Gastroesophageal sphincter (tissue), 3 donors: ENCODE results near the gene NFKB1.

Experiments used
- EP300 ChIP-seq: sonication (generic); formaldehyde crosslinking; IDR thresholded peaks from one replicate; pipeline ENCODE4 v1.6.1; 2017; ENCODE audit warnings: antibody characterized with exemption, mild to moderate bottlenecking
- POLR2A ChIP-seq, 2 donors: fragments of 450-650 bp; IDR thresholded peaks; one replicate each; pipeline ENCODE4 v1.6.1; 2017; ENCODE audit warnings: antibody characterized with exemption in 2 of 2, mild to moderate bottlenecking in 2 of 2, moderate library complexity in 1 of 2
- POLR2AphosphoS5 ChIP-seq: sonication (generic); formaldehyde crosslinking; IDR thresholded peaks from one replicate; pipeline ENCODE4 v1.6.1; 2017; ENCODE audit warnings: antibody characterized with exemption
- TF ChIP-seq, protein P1 (sequence below), 4 experiments: fragments of 200-600 bp in 2 of 4; fragments of 450-650 bp in 2 of 4; sonication (generic) in 1 of 4; IDR thresholded peaks; one replicate each; pipeline ENCODE4 v1.5.1; 2017 to 2019; ENCODE audit warnings: antibody characterized with exemption in 4 of 4, mild to moderate bottlenecking in 2 of 4, moderate library complexity in 2 of 4

- TF ChIP-seq POLR2A (IDR thresholded peaks at IDR 0.05): no peak
- TF ChIP-seq, protein P1, sequence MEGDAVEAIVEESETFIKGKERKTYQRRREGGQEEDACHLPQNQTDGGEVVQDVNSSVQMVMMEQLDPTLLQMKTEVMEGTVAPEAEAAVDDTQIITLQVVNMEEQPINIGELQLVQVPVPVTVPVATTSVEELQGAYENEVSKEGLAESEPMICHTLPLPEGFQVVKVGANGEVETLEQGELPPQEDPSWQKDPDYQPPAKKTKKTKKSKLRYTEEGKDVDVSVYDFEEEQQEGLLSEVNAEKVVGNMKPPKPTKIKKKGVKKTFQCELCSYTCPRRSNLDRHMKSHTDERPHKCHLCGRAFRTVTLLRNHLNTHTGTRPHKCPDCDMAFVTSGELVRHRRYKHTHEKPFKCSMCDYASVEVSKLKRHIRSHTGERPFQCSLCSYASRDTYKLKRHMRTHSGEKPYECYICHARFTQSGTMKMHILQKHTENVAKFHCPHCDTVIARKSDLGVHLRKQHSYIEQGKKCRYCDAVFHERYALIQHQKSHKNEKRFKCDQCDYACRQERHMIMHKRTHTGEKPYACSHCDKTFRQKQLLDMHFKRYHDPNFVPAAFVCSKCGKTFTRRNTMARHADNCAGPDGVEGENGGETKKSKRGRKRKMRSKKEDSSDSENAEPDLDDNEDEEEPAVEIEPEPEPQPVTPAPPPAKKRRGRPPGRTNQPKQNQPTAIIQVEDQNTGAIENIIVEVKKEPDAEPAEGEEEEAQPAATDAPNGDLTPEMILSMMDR (IDR thresholded peaks at IDR 0.05): no peak
- no peak for TF ChIP-seq POLR2AphosphoS5
- TF ChIP-seq EP300: no peak
These were observed 34.4 kb downstream of the NFKB1 start for GRCh38 chr4:102535398-102536082.
